Ishikawa (cell line): Measurements from ENCODE around the gene NCBP1.

Experiments used
- CEBPB ChIP-seq: IDR thresholded peaks from 2 replicates; pipeline ENCODE4 v1.6.1; 2012
- CREB1 ChIP-seq: IDR thresholded peaks from 2 replicates; pipeline ENCODE4 v1.6.1; 2012; ENCODE audit warnings: low read depth
- EGR1 ChIP-seq: IDR thresholded peaks from 2 replicates; pipeline ENCODE4 v1.6.1; 2012
- EP300 ChIP-seq: IDR thresholded peaks from 2 replicates; pipeline ENCODE4 v1.6.1; 2012; ENCODE audit warnings: borderline replicate concordance
- FOXM1 ChIP-seq: IDR thresholded peaks from 2 replicates; pipeline ENCODE4 v1.6.1; 2012; ENCODE audit warnings: low read depth, borderline replicate concordance
- MAX ChIP-seq: IDR thresholded peaks from 2 replicates; pipeline ENCODE4 v1.6.1; 2012
- NFIC ChIP-seq: IDR thresholded peaks from 2 replicates; pipeline ENCODE4 v1.6.1; 2012
- RAD21 ChIP-seq: IDR thresholded peaks from 2 replicates; pipeline ENCODE4 v1.6.1; 2012; ENCODE audit warnings: low read depth
- REST ChIP-seq: IDR thresholded peaks from 2 replicates; pipeline ENCODE4 v1.6.1; 2012; ENCODE audit warnings: low read depth, mild to moderate bottlenecking
- TAF1 ChIP-seq: IDR thresholded peaks from 2 replicates; pipeline ENCODE4 v1.6.1; 2012; ENCODE audit warnings: low read depth, mild to moderate bottlenecking
- TCF12 ChIP-seq: IDR thresholded peaks from 2 replicates; pipeline ENCODE4 v1.6.1; 2012; ENCODE audit warnings: low read depth
- TEAD4 ChIP-seq: IDR thresholded peaks from 2 replicates; pipeline ENCODE4 v1.6.1; 2012
- USF1 ChIP-seq: IDR thresholded peaks from 2 replicates; pipeline ENCODE4 v1.6.1; 2012
- YY1 ChIP-seq: IDR thresholded peaks from 2 replicates; pipeline ENCODE4 v1.6.1; 2012; ENCODE audit warnings: low read depth
- ZBTB7A ChIP-seq: IDR thresholded peaks from 2 replicates; pipeline ENCODE4 v1.6.1; 2012; ENCODE audit warnings: low read depth

NCBP1 gene

GRCh38 chr9:97721396-97721795, 87.8 kb downstream of the NCBP1 start:
- TF ChIP-seq CREB1 (no peak), TCF12 (no peak), ZBTB7A (no peak), CEBPB (no peak), FOXM1 (no peak), NFIC (no peak), EGR1 (no peak), TAF1 (no peak), USF1 (no peak), TEAD4 (no peak), REST (no peak), MAX (no peak), YY1 (no peak), RAD21 (no peak), EP300 (no peak)

GRCh38 chr9:97722331-97722730, 88.7 kb downstream of the NCBP1 start:
- TF ChIP-seq USF1 = no peak
- no peak for TF ChIP-seq ZBTB7A
- TF ChIP-seq FOXM1 = no peak
- no peak for TF ChIP-seq YY1
- no peak for TF ChIP-seq REST
- no peak for TF ChIP-seq EP300
- TF ChIP-seq EGR1 = no peak
- TF ChIP-seq TEAD4 = no peak
- no peak for TF ChIP-seq NFIC
